Effector memory CD8-positive, alpha-beta T cell (primary cell): ENCODE data around the gene CNTFR.

Source experiments
- ATAC-seq: fragments of 150-1000 bp; cut with Tn5 transposase; replicated peaks from 2 replicates; pipeline ENCODE4 v1.10.0; 2021; ENCODE audit warnings: mild to moderate bottlenecking, moderate library complexity
- DNase-seq, 3 experiments: peaks; one replicate each; pipeline ENCODE4 v3.0.0; 2021
- H3K27ac Mint-ChIP-seq, 2 donors: one replicate each; pipeline ENCODE4 v1.8.0; 2022; ENCODE audit warnings: mild to moderate bottlenecking in 2 of 2, mixed read lengths in 2 of 2, moderate library complexity in 2 of 2
- H3K27me3 Mint-ChIP-seq, 2 donors: one replicate each; pipeline ENCODE4 v1.8.0; 2022; ENCODE audit warnings: mixed read lengths in 2 of 2
- H3K36me3 Mint-ChIP-seq: one replicate; pipeline ENCODE4 v1.8.0; 2022; ENCODE audit warnings: mild to moderate bottlenecking, moderate library complexity, mixed read lengths; ENCODE audit not compliant: insufficient read depth
- H3K4me1 Mint-ChIP-seq, 2 donors: one replicate each; pipeline ENCODE4 v1.8.0; 2022; ENCODE audit warnings: low read depth in 2 of 2, mixed read lengths in 2 of 2
- H3K4me3 Mint-ChIP-seq, 2 donors: one replicate each; pipeline ENCODE4 v1.8.0; 2022; ENCODE audit warnings: mild to moderate bottlenecking in 2 of 2, mixed read lengths in 2 of 2, moderate library complexity in 2 of 2
- H3K9me3 Mint-ChIP-seq, 2 donors: one replicate each; pipeline ENCODE4 v1.8.0; 2022; ENCODE audit warnings: mixed read lengths in 2 of 2

CNTFR gene

GRCh38 chr9:34628656-34629490 is 39.3 kb upstream of the CNTFR start, which contains the start of gene ARID3C:
Gene ARID3C (minus strand): TSS chr9:34629066. CDS start chr9:34628014, 1,052 bp downstream.
- DNase-seq = peak in 2 of 3 experiments; percentile 23 to 39
- H3K27ac Mint-ChIP-seq = peak within 1 kb of the TSS; percentile 20 to 27

GRCh38 chr9:34627716-34628655 is 38.5 kb upstream of the CNTFR start:
- H3K27ac Mint-ChIP-seq = peak overlapping the region in 1 of 2 donors; percentile 20
- no peak for ATAC-seq
- no peak for DNase-seq
- H3K9me3 Mint-ChIP-seq = no peaks in the 10 kb centered on the region
- peaks cover 16 to 25% of the 10 kb centered on the region in 2 donors for H3K4me1 Mint-ChIP-seq
- H3K4me3 Mint-ChIP-seq = peak overlapping the region; percentile 68 to 78
- H3K36me3 Mint-ChIP-seq = peaks cover 8% of the 10 kb centered on the region
- peaks cover 62 to 78% of the 10 kb centered on the region in 2 donors for H3K27me3 Mint-ChIP-seq

More at GRCh38 chr9:34628656-34629490, 39.3 kb upstream of the CNTFR start, which contains the start of gene ARID3C:
- Mint-ChIP-seq H3K9me3 (no peaks in the 10 kb centered on the region), H3K27me3 (peaks cover 54 to 69% of the 10 kb centered on the region in 2 donors), H3K4me1 (peaks cover 18 to 20% of the 10 kb centered on the region in 2 donors), H3K36me3 (peaks cover 3% of the 10 kb centered on the region), H3K4me3 (peak within 1 kb of the TSS; percentile 76 to 88)
- peak; percentile 87 for ATAC-seq

GRCh38 chr9:34625186-34625486 is 35.6 kb upstream of the CNTFR start:
- H3K27me3 Mint-ChIP-seq = peaks cover 70 to 89% of the 10 kb centered on the region in 2 donors
- H3K4me1 Mint-ChIP-seq = peaks cover 24 to 26% of the 10 kb centered on the region in 2 donors
- ATAC-seq (no peak), DNase-seq (no peak)
- no peak overlapping the region for H3K4me3 Mint-ChIP-seq
- H3K27ac Mint-ChIP-seq = no peak overlapping the region
- peaks cover 12% of the 10 kb centered on the region for H3K36me3 Mint-ChIP-seq
- H3K9me3 Mint-ChIP-seq = no peaks in the 10 kb centered on the region

DNA sequence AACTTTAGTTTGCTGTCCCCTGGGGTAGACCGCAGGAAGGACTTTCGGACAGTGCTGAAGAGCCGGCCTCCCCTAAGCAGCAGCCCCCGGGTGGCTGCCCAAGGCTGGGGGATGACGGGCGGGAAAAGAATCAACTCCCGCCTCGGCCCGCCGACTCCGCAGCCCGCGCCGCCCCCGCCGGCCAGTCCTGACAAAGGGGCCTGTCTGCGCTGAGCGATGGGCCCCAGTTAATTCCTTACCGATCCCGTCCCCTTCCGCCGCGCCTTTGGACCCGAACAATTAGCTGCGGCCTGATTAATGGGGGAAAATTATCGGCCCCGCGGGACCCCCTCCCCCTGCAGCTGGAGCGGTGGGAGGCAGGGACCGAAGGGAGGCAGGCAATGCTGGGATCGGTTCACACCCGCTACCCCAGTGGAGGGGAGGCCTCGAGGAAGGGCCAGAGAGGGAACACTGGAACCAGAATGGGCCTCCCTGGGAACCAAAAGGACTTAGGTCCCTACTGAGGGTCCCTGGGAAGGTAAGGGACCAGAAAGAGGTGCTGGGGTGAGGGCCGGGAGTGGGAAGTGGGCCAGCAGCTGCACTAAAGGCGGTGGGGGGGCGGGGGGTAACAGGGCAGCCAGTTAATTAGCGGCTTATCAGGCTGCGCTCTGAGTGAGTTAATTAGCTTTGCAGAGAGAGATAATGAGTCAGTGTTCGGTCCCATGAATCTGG is 35.1 kb upstream of the CNTFR start:
- no peak for ATAC-seq
- H3K4me1 Mint-ChIP-seq = peaks cover 28 to 29% of the 10 kb centered on the region in 2 donors
- H3K9me3 Mint-ChIP-seq = no peaks in the 10 kb centered on the region
- H3K36me3 Mint-ChIP-seq = peaks cover 15% of the 10 kb centered on the region
- no peak overlapping the region for H3K27ac Mint-ChIP-seq
- no peak overlapping the region for H3K4me3 Mint-ChIP-seq
- peaks cover 65 to 84% of the 10 kb centered on the region in 2 donors for H3K27me3 Mint-ChIP-seq
- no peak for DNase-seq

DNA sequence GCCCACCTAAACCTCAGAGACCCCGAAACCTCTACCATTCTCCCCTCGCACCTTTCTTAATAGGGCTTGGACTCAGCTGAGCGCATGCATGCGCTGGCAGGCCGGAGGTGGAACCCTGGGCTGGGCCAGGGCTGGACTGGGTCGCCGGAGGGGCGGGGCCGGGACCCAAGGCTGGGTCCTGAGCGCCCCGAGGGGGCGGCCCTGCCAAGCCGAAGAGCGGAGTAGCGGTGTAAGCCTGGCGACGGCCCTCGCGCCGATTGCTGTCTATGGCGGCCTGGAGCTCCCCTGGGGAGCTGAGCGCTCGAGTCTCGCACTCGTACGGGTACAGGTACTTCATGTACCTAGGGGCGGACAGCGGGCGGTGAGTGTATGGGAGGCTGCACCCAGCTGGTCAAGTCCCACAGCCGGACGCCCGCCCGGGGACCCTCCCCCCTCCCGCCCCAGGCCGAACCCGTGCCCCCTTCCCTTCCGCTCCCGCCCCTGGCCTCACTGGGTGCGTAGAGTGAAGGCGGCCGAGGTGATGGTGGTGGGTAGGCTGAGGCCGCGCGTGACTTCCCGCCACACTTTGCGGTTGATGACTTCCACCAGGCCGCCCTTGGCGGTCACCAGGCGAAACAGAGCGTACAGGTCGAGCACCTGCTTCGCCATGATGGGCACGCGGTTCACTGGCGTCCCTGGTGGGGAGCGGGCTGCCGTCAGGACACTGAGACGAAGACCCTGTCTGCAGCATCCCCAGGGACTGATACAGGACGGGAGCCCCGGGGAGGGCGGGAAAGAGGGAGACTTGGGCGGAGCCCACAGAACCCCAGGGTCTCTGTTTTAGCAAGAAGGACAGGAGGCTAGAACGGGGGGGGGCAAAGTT is 34.1 kb upstream of the CNTFR start:
- Mint-ChIP-seq H3K4me1 (peaks cover 28 to 30% of the 10 kb centered on the region in 2 donors), H3K27ac (no peak overlapping the region), H3K9me3 (no peaks in the 10 kb centered on the region), H3K4me3 (no peak overlapping the region), H3K36me3 (peaks cover 13% of the 10 kb centered on the region), H3K27me3 (peaks cover 56 to 74% of the 10 kb centered on the region in 2 donors)
- DNase-seq = no peak
- no peak for ATAC-seq

DNA sequence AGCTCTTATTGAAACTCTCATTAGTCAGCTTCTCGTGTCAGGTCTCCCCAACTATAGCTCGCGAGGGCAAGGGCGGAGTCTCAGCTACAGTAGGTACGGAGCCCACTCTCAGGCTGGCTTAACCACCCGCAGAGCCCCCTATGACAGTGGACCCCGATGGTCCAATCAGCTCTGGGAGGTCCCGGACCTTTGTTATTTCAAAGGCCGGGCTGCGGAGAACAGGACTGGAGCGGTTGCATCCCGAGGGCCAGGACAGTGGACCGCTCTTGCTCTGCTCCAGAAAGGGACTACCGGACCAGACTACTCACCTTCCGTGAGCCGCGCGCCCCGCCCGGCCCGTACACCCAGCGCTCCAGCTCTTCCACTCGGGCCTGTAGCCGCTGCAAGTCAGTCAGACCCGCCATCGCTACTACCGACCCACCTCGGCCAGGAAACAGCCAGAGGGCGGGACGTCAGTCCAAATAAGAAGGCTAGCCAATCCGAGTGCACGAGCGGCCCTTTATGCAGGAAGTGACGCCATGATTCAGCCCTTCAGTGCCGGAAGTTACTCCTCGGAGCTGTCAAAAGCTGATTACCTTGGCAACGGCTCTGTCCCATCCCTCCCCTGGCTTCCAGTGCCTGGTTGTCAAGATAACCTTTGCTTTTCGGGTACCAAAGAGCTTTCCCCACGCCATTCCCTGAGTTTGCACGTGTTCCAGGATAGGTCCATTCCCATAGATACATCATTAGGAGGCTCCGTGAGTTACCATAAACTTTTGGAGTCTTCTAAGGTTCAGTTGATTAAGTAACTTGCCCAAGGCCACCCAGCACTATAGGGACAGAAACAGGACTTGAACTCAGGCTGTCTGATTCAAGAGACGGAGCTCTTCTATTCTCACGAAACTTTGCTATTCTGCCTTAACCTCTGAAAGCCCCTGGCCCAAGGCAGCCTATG is 30.8 kb upstream of the CNTFR start, which contains the start of gene DCTN3:
DCTN3 (minus strand) TSS at position 435 of the 934 bp plus-strand sequence; CDS start at position 404, 31 bp downstream.
- Mint-ChIP-seq H3K4me3 (peak within 1 kb of the TSS; percentile 85 to 97), H3K27ac (peak within 1 kb of the TSS; percentile 90 to 91), H3K36me3 (peaks cover 21% of the 10 kb centered on the region), H3K4me1 (peaks cover 22 to 24% of the 10 kb centered on the region in 2 donors), H3K27me3 (peaks cover 26 to 41% of the 10 kb centered on the region in 2 donors), H3K9me3 (no peaks in the 10 kb centered on the region)
- ATAC-seq (peak; percentile 99), DNase-seq (peak; percentile 86 to 91 (median 89))

DNA sequence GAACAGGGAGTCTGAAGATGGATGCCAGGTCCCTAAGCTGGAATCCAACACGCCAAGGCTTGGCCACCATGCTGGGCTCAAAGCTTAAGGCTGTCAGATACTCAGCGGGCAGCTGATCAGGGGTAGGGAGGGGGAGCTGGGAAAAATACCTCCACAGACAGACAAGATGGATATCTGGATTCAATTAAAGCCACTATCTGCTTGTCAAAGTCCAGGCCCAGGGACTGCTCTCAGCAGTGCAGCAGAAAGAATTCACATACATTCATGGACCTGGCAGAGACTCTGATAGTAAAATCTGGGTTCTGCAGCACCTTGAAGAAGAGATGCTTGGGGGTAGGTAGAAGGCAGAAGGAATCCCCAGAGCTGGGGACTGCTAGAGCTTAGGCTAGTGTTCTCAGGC is 25.6 kb upstream of the CNTFR start:
- no peak for ATAC-seq
- Mint-ChIP-seq H3K4me1 (peaks cover 27 to 31% of the 10 kb centered on the region in 2 donors), H3K4me3 (no peak overlapping the region), H3K27ac (peak overlapping the region in 1 of 2 donors; percentile 10), H3K9me3 (no peaks in the 10 kb centered on the region), H3K36me3 (peaks cover 41% of the 10 kb centered on the region), H3K27me3 (no peaks in the 10 kb centered on the region)
- no peak for DNase-seq

- ATAC-seq = peak; percentile 36
- Mint-ChIP-seq H3K9me3 (no peaks in the 10 kb centered on the region), H3K36me3 (peaks cover 32% of the 10 kb centered on the region), H3K27ac (peak overlapping the region; percentile 95 to 98), H3K4me3 (peak overlapping the region; percentile 77 to 81), H3K27me3 (no peaks in the 10 kb centered on the region), H3K4me1 (peaks cover 16 to 19% of the 10 kb centered on the region in 2 donors)
- peak; percentile 61 to 67 (median 65) for DNase-seq
These were observed 23.4 kb upstream of the CNTFR start for GRCh38 chr9:34612788-34613390.

GRCh38 chr9:34611811-34612787 is 22.6 kb upstream of the CNTFR start, which contains the start of gene RPP25L:
Gene RPP25L (minus strand): TSS chr9:34612097. CDS start chr9:34611296, 801 bp downstream.
- ATAC-seq (peak; percentile 85), DNase-seq (peak; percentile 80 to 85 (median 81))
- Mint-ChIP-seq H3K4me3 (peak within 1 kb of the TSS; percentile 77 to 81), H3K36me3 (peaks cover 29% of the 10 kb centered on the region), H3K9me3 (no peaks in the 10 kb centered on the region), H3K4me1 (peaks cover 16 to 19% of the 10 kb centered on the region in 2 donors), H3K27ac (peak within 1 kb of the TSS; percentile 95 to 98), H3K27me3 (no peaks in the 10 kb centered on the region)

DNA sequence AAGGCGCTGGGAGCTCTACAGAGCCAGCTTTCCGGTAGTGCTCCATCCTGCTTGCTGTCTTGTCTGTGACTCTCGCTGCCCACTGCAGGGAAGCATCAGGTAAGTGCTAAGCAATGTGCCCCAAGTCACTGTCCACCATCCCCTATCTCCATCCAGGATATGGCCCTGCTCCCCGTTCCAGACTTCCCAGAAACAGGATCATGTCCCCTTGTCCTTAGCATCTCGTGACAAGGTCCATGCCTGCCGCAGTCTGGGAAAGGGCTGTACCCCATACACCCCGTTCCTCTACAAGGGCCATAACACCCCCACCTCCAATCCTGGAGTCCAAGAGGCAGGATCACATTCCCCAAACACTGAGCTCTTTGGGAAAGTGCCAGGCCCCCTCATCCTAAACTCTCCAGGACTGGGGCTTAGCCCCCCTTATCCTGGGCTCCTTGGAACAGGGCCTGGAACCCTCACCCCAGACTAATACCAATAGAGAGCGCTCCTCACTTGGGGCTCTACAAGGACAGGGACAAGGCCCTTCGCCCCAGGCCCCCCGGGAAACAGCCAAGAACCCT is 21.8 kb upstream of the CNTFR start:
- Mint-ChIP-seq H3K36me3 (peaks cover 29% of the 10 kb centered on the region), H3K4me3 (peak overlapping the region; percentile 77 to 81), H3K27ac (peak overlapping the region; percentile 95 to 98), H3K27me3 (no peaks in the 10 kb centered on the region), H3K9me3 (no peaks in the 10 kb centered on the region), H3K4me1 (peaks cover 16 to 19% of the 10 kb centered on the region in 2 donors)
- no peak for ATAC-seq
- DNase-seq = no peak
